Measurements from ENCODE around the gene NDUFA6.

GRCh38 chr22:42138972-42139371 is 48.4 kb upstream of the NDUFA6 start:
- no peak for TF ChIP-seq CTCF (conservative IDR thresholded peaks at IDR 0.05; ENCODE audit: low read depth, low read length)
- no peak for TF ChIP-seq EZH2 (IDR thresholded peaks at IDR 0.05; ENCODE audit: borderline replicate concordance, low read depth, low read length, poor library complexity, severe bottlenecking)

All from A673 (cell line).